ENCODE data around the gene RIMKLB. TPM values are rescaled to one million over a fixed set of nuclear protein-coding genes. Genes with fewer than 3 reads are reported as not detected.

RIMKLB gene
- total and polyA plus RNA-seq, 11 donors, result 7.4 to 16.9 (median 11.9) TPM

DNA sequence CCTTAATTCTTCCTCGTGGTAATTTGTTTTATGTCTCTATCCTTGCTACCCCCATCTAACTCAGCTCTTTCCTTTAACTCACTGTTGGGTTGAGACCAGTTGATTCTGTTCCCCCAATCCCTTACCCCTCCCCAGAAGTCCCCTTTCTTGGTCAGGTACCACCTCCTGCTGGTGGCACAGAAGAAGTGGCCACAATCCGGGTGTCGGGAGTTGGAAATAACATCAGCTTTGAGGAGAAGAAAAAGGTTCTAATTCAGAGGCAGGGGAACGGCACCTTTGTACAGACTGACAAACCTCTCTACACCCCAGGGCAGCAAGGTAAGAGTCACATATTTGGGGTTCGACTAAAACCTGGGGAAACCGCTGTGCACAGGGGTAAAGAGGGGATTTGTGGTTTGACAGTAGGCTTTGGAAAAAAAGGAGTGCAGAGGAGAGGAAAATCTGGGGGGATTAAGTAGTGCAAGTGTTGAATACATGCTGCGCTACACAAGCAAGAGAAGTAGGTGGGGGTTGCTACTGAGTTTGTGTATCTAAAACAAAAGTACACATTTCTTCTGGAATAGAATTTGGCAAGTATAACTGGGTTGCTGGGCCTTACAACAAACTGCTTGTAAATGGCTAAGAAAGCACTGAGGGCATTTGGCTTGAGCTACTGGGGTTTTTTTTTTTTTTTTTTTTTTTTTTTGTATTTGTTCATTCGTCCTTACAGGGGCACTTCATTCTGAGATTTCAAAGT, 125.9 kb downstream of the RIMKLB start:
- peak in 2 of 4 donors; percentile 46 to 53 for ATAC-seq

GRCh38 chr12:8827551-8828256, 129.9 kb downstream of the RIMKLB start:
- Histone ChIP-seq H3K27ac (no peak overlapping the region), H3K4me3 (no peak overlapping the region), H3K36me3 (no peaks in the 10 kb centered on the region), H3K4me1 (no peaks in the 10 kb centered on the region), H3K27me3 (no peaks in the 10 kb centered on the region), H3K9me3 (peaks cover 0 to 10% (median 0%) of the 10 kb centered on the region in 12 donors)
- intact Hi-C loops (cut with DNase I), result loop anchor here in 2 of 10 donors (10.0 kb wide), 2 partner anchors 143 to 283 kb away; partner anchors contain the start of gene CLEC4E (in 1 of the 2)
- 82 to 88% (median 86%) methylated on average over 3 to 4 of the region's 4 CpGs for WGBS, 4 donors
- ATAC-seq, result no peak
- TF ChIP-seq CTCF (IDR thresholded peaks at IDR 0.05) (no peak), POLR2A (IDR thresholded peaks at IDR 0.05) (no peak)
- no peak for DNase-seq

More for the DNA sequence above, 125.9 kb downstream of the RIMKLB start:
- H3K9me3 ChIP-seq, result peaks cover 0 to 10% (median 0%) of the 10 kb centered on the region in 12 donors
- intact Hi-C loops (cut with DNase I), result loop anchor here in 9 of 10 donors (1.0 to 10.0 kb wide), 7 partner anchors 139 to 279 kb away; partner anchors contain the start of gene CLEC4E (in 1 of the 9)
- no peaks in the 10 kb centered on the region for H3K36me3 ChIP-seq
- no peak overlapping the region for H3K4me3 ChIP-seq
- no peak overlapping the region for H3K27ac ChIP-seq
- no peaks in the 10 kb centered on the region for H3K4me1 ChIP-seq
- TF ChIP-seq POLR2A (IDR thresholded peaks at IDR 0.05), result no peak
- TF ChIP-seq CTCF (IDR thresholded peaks at IDR 0.05), result peak; percentile 30 to 70 (median 52)
- 38 to 43% (median 40%) methylated on average over 8 of the region's 8 CpGs for WGBS, 4 donors
- DNase-seq, result peak in 2 of 5 donors; percentile 14 to 26
- H3K27me3 ChIP-seq, result no peaks in the 10 kb centered on the region

- WGBS, 4 donors, result 71 to 81% (median 75%) methylated on average over 8 to 9 of the region's 9 CpGs
Observed at GRCh38 chr12:8828257-8829124, 130.7 kb downstream of the RIMKLB start.

More at GRCh38 chr12:8828257-8829124, 130.7 kb downstream of the RIMKLB start:
- DNase-seq (no peak), ATAC-seq (no peak)
- TF ChIP-seq POLR2A (IDR thresholded peaks at IDR 0.05), result no peak
- TF ChIP-seq CTCF (IDR thresholded peaks at IDR 0.05), result no peak
- Histone ChIP-seq H3K9me3 (peaks cover 0 to 10% (median 0%) of the 10 kb centered on the region in 12 donors), H3K4me3 (no peak overlapping the region), H3K4me1 (no peaks in the 10 kb centered on the region), H3K27ac (no peak overlapping the region), H3K27me3 (no peaks in the 10 kb centered on the region), H3K36me3 (no peaks in the 10 kb centered on the region)
- intact Hi-C loops (cut with DNase I), result loop anchor here in 2 of 10 donors (10.0 kb wide), 2 partner anchors 144 to 284 kb away; partner anchors contain the start of gene CLEC4E (in 1 of the 2)
